Adipocyte (in vitro differentiated cells): ENCODE measurements around the gene TJP3.

Source experiments
- DNase-seq: peaks from one replicate; pipeline ENCODE4 v3.0.0-alpha.2; 2015; ENCODE audit warnings: low read depth
- H3K27me3 ChIP-seq: replicated peaks from 2 replicates; pipeline ENCODE4 v1.7.0; 2013; ENCODE audit warnings: mild to moderate bottlenecking, low read length, moderate library complexity; ENCODE audit not compliant: control insufficient read depth, insufficient read depth
- H3K36me3 ChIP-seq: 2 replicates; pipeline ENCODE4 v1.7.0; 2013; ENCODE audit warnings: low read length, mild to moderate bottlenecking, moderate library complexity; ENCODE audit not compliant: control insufficient read depth, insufficient read depth, severe bottlenecking
- H3K4me1 ChIP-seq: 2 replicates; pipeline ENCODE4 v1.7.0; 2013; ENCODE audit warnings: mild to moderate bottlenecking, low read length, moderate library complexity; ENCODE audit not compliant: control insufficient read depth, insufficient read depth
- H3K4me3 ChIP-seq: 2 replicates; pipeline ENCODE4 v1.7.0; 2013; ENCODE audit warnings: mild to moderate bottlenecking, low read length, moderate library complexity
- H3K9ac ChIP-seq: 2 replicates; pipeline ENCODE4 v1.7.0; 2013; ENCODE audit warnings: mild to moderate bottlenecking, low read length, moderate library complexity
- H3K9me3 ChIP-seq: 2 replicates; pipeline ENCODE4 v1.7.0; 2013; ENCODE audit warnings: mild to moderate bottlenecking, low read length, moderate library complexity; ENCODE audit not compliant: control insufficient read depth

Gene TJP3

GRCh38 chr19:3707868-3708206 lies 347 bp upstream of the TJP3 start:
- no peaks in the 10 kb centered on the region for H3K4me1 ChIP-seq
- H3K9ac ChIP-seq: no peak overlapping the region
- H3K9me3 ChIP-seq: no peaks in the 10 kb centered on the region
- no peak for DNase-seq
- no peak overlapping the region for H3K4me3 ChIP-seq
- H3K36me3 ChIP-seq: no peaks in the 10 kb centered on the region
- H3K27me3 ChIP-seq: peaks cover 25% of the 10 kb centered on the region

GRCh38 chr19:3710265-3710812 lies 2.2 kb downstream of the TJP3 start:
- Histone ChIP-seq H3K36me3 (no peaks in the 10 kb centered on the region), H3K9me3 (no peaks in the 10 kb centered on the region), H3K4me1 (no peaks in the 10 kb centered on the region), H3K4me3 (no peak overlapping the region), H3K27me3 (peaks cover 28% of the 10 kb centered on the region), H3K9ac (no peak overlapping the region)
- DNase-seq: peak; percentile 19

- Histone ChIP-seq H3K36me3 (no peaks in the 10 kb centered on the region), H3K9me3 (no peaks in the 10 kb centered on the region), H3K4me3 (no peak overlapping the region), H3K9ac (no peak overlapping the region), H3K27me3 (peaks cover 24% of the 10 kb centered on the region), H3K4me1 (no peaks in the 10 kb centered on the region)
- DNase-seq: no peak
Observed at GRCh38 chr19:3712663-3713611, 4.8 kb downstream of the TJP3 start.

GRCh38 chr19:3716147-3716668 lies 8.0 kb downstream of the TJP3 start:
- no peak for DNase-seq
- Histone ChIP-seq H3K36me3 (no peaks in the 10 kb centered on the region), H3K9me3 (no peaks in the 10 kb centered on the region), H3K27me3 (peaks cover 31% of the 10 kb centered on the region), H3K4me3 (no peak overlapping the region), H3K4me1 (peaks cover 3% of the 10 kb centered on the region), H3K9ac (no peak overlapping the region)

GRCh38 chr19:3719868-3720267 lies 11.7 kb downstream of the TJP3 start:
- Histone ChIP-seq H3K4me1 (peaks cover 4% of the 10 kb centered on the region), H3K9me3 (no peaks in the 10 kb centered on the region), H3K9ac (no peak overlapping the region), H3K4me3 (no peak overlapping the region), H3K27me3 (peaks cover 35% of the 10 kb centered on the region), H3K36me3 (no peaks in the 10 kb centered on the region)
- no peak for DNase-seq

- no peak for DNase-seq
- Histone ChIP-seq H3K36me3 (no peaks in the 10 kb centered on the region), H3K4me3 (no peak overlapping the region), H3K27me3 (peaks cover 35% of the 10 kb centered on the region), H3K4me1 (peaks cover 4% of the 10 kb centered on the region), H3K9ac (no peak overlapping the region), H3K9me3 (no peaks in the 10 kb centered on the region)
Observed at GRCh38 chr19:3720349-3720917, 12.2 kb downstream of the TJP3 start.

- Histone ChIP-seq H3K36me3 (no peaks in the 10 kb centered on the region), H3K9me3 (no peaks in the 10 kb centered on the region), H3K9ac (no peak overlapping the region), H3K27me3 (peaks cover 39% of the 10 kb centered on the region), H3K4me1 (peaks cover 4% of the 10 kb centered on the region), H3K4me3 (no peak overlapping the region)
- DNase-seq: peak; percentile 89
Observed at GRCh38 chr19:3721131-3721886, 13.1 kb downstream of the TJP3 start.

- Histone ChIP-seq H3K36me3 (no peaks in the 10 kb centered on the region), H3K4me1 (peaks cover 4% of the 10 kb centered on the region), H3K9me3 (no peaks in the 10 kb centered on the region), H3K4me3 (no peak overlapping the region), H3K27me3 (peaks cover 39% of the 10 kb centered on the region), H3K9ac (no peak overlapping the region)
- DNase-seq: no peak
Observed at GRCh38 chr19:3721887-3722442, 13.8 kb downstream of the TJP3 start.

GRCh38 chr19:3722443-3723109 lies 14.4 kb downstream of the TJP3 start:
- DNase-seq: peak; percentile 20
- Histone ChIP-seq H3K4me1 (peaks cover 4% of the 10 kb centered on the region), H3K36me3 (no peaks in the 10 kb centered on the region), H3K4me3 (no peak overlapping the region), H3K9ac (no peak overlapping the region), H3K27me3 (peaks cover 39% of the 10 kb centered on the region), H3K9me3 (no peaks in the 10 kb centered on the region)

- H3K27me3 ChIP-seq: peaks cover 39% of the 10 kb centered on the region
- peaks cover 4% of the 10 kb centered on the region for H3K4me1 ChIP-seq
- H3K36me3 ChIP-seq: no peaks in the 10 kb centered on the region
- H3K9me3 ChIP-seq: no peaks in the 10 kb centered on the region
- DNase-seq: no peak
- no peak overlapping the region for H3K4me3 ChIP-seq
- no peak overlapping the region for H3K9ac ChIP-seq
Observed at GRCh38 chr19:3723110-3723488, 14.9 kb downstream of the TJP3 start.
